HG03571 (cell line): ENCODE measurements around the gene STMN1.

Experiments used
- ATAC-seq: cut with Tn5 transposase; IDR thresholded peaks from one replicate; pipeline ENCODE4 v1.9.1; 2021; ENCODE audit not compliant: unreplicated experiment

Gene STMN1

DNA sequence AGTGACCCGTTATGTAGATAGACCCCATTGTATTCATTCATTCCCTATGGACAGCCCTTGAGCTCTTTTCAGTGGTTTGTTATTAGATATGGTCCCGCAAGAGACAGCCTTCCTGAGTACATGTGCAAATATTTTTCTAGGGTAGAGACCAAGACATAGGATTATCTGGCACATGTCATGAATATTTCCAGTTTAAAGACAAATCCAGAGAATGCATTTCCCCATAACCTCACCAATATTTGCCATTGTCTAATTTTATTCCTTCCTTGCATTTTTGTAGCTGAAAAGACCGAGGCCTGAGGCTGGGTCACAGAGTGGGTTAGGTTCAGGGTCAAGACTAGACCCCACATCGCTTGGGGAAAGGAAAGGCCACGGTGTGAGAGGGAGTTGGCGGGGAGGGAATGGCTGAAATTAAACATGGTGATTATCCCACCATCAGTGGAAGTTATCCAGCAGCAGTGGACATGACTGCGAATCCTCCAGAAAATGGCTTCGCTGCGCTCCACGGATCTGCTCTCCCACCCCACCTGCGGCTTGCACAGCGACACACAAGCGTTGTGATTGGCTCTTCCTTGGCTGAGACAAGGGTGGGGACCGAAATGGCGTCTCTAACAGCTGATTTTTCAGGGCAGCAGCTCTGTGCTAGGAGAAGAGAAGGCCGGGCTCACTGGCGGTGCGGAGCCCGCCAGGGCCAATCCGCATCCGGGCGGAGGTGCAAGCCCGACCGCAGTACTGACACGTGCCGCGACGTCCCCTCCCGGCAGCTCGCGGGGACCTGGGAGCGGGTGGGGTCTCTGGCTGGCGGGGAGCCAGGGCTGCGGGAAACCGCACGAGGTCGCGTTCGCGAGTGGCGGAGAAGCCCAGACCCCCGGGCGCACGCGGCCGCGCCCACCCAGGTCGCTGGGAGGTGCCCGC is 16.1 kb upstream of the STMN1 start:
- no peak for ATAC-seq

DNA sequence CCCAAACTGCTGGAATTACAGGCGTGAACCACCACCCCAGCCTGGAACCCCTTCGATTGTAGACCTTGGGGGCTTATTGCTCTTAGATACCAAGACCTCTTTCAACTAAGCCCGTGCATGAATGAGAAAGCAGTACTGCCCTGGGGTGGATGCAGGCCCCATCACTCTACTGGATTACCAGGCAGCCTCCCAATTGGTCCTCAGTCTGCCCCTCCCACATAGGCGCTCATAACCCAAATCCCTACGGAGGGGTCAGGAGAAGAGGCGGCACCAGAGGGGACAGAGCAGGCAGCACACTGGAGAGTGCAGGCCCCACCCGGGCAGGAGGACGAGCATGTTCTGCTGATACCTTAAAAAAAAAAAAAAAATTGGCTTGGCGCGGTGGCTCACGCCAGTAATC is 12.4 kb upstream of the STMN1 start:
- ATAC-seq, result no peak

DNA sequence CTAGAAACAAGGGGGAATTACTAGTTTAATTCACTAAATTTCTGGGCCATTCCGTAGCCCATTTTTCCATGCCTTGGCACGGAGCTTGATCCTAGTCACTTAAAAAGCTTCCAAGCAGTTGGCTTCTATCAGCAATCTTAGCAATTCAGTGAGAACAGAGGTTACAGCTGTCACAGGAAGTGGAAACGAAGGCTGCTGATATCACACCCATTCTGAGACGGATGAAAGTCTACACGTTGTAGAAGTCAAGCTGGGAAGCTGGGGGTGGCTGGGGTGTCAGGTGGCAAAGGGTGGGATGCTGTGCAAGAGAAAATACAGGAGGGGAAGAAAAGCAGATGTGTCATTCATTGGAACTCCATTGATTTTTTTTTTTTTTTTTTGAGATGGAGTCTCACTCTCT is 11.8 kb upstream of the STMN1 start:
- ATAC-seq, result no peak

DNA sequence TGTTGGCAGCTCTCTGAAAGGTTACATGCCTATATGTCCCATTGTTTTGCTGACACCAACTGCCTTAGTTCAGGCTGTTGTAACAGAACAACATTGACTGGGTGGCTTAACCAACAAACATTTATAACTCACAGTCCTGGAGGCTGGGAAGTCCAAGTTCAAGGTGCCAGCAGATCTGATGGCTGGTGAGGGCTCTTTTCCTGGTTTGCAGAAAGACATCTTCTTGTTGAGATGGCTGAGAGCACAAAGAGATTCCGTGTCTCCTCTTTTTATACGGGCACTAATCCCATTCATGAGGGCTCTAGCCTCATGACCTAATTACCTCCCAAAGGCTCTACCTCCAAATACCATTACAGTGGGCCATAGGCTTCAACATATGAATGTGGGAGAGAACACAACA is 10.2 kb upstream of the STMN1 start:
- ATAC-seq, result no peak

DNA sequence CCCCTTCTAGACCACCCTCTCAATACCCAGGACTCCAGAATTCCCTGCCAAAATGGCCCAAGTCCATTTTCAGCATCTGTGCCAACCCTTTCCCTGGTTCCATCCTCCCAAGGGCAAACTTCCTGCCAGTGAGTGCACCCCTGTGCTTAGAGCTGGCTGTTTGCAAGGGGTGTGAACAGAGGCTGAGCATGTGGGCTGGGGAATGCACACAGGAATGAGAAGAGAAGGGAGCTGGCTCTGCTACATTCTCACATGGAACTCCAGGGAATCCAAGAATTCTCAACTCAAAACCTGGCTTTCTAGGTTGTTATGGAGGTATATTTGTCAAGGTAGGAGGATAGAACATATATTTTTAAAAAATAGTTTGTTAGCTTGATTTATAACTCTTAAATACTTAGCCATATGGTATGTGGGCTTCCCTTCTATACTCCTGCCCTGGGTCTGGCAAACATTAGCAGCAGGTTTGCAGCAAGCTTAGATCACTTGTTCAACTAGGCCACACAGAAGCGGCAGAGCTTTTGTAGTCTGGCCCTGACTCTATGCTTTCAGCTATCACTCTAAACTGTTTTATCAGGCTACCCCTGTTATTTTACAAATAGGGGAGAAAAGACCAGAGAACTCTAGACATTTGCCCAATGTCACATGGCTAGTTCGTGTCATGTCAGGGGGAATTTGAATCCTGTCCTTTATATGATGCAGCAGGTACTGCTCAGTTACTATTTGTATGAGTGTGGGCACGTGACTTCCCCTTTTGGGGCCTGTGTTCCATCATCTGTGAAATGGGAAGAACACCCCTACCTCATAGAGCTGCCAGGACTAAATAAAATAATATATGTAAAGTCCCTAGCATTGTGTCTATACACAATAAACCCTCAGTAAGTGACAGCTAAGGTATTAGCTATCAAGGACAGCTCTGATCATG is 8.1 kb upstream of the STMN1 start:
- ATAC-seq, result no peak

DNA sequence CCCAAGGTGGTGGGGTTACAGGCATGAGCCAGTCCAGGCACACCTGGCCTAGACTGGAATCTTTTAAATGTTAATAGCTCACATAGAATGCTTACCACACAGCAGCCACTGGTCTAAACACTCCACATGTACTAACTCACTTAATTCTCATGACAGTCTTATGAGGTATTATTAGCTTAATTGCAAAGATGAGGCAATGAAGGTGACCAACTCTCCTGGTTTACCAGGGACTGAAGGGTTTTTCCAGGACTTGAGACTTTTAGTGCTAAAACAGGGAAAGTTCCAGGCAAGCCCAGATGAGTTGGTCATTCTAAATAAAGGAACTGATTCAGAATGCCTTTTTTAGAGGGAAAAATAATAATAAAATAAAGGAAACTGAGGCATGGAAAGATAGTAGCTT is 7.0 kb upstream of the STMN1 start:
- no peak for ATAC-seq

DNA sequence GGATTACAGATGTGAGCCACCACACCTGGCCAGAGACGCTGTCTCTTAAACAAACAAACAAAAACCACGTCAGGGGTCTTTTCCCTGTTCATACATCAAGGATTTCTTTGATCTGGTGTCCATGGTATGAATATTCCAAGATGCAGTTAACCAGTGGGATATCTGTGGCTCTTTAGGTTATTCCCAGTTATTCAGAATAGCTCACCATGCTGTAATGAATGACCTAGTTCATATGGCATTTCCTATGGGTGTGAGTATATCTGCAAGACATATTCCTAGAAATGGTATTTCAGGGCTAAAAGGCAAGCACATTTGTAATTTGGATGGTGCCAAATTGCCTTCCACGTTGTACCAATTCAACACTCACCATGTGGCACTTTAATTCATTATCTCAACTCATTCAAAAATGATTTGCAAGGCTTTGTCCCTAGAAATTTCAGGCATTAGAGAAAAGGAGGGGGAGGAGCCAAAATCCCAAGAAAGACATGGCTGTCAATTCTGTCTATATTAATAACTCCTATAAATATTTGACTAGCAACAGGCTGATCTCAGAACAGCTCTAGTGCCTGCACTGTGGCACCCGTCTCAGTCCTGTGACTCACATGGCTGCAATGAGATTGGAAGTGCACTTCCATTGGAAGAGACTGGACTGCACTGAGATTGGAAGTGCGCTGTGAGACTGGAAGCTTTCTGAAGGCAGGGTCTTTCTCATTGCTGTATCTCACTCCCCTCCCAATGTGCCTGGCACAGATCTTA is 6.0 kb upstream of the STMN1 start:
- no peak for ATAC-seq

DNA sequence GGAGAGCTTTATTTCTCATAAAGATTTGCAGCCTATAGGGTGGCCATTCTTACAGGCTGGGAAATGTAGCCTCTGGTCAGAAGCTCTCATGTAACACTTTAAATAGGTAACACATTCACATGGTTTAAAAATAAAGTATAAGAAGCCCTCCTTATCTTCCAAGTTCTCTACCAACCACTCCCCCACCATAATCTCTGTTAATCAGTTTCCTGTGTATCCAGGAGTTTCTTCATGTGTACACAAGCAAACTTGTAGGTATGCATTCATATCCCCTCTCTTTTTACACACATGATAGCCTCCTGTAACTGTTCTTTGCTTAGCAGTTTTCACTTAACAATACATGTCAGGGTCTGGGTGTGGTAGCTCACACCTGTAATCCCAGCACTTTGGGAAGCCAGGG is 4.9 kb upstream of the STMN1 start:
- ATAC-seq, result no peak

DNA sequence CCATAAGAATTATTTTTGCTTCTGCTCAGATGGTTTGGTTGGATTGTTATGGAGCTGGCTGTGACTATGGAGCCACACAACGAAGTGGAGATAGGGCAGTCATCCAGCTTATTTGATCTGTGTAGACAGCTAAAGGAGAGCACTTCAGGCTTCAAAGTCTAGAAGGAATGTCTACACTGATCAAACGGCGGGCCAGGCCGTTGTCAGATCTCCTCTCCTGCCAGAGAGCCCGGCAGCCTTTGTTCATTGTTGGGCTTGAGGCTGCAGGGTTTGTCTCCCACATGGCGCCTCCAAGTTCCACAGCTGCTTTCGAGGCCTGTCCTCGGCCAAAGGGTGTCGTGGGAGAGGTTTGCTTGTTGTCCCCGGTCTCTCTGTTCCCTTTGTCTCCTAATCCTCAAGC is 2.8 kb upstream of the STMN1 start:
- no peak for ATAC-seq

DNA sequence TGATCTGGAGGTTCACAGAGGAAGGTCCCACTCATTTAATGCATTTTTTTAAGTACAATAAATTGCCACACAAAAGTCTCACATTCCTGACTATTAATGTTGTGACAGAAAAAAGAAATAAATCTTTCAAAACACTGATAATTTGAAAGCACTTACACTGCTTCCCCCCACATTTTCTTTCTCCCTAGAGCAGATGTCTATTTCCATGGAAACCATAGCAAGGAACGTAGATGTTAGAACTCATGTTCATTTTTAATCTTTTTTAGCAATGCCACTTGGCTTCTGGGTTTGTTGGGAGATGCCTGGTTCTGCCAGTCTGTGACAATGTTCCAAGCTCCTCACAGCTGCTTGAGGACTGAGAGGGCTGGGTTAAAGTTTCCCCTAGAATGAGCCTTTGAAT is 1.9 kb upstream of the STMN1 start:
- no peak for ATAC-seq

DNA sequence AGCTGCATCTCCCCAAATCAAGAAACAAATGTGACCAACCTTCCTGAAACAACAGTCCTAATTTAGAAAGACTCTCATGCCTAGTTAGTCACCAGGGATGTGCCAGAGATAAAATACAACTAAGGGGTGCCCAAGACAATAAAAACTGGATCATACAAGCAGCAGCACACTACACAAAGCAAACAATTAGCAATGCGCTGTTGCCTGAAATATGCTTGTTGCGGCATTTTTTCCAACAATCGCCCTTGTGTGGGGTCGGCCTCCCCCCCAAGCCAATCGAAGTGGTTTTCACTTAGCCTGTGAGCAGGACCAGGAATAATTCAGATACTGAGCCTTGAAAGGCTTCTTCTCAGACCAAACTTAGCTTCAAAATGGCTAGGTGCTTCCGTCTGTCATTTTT is 1.4 kb upstream of the STMN1 start:
- no peak for ATAC-seq

DNA sequence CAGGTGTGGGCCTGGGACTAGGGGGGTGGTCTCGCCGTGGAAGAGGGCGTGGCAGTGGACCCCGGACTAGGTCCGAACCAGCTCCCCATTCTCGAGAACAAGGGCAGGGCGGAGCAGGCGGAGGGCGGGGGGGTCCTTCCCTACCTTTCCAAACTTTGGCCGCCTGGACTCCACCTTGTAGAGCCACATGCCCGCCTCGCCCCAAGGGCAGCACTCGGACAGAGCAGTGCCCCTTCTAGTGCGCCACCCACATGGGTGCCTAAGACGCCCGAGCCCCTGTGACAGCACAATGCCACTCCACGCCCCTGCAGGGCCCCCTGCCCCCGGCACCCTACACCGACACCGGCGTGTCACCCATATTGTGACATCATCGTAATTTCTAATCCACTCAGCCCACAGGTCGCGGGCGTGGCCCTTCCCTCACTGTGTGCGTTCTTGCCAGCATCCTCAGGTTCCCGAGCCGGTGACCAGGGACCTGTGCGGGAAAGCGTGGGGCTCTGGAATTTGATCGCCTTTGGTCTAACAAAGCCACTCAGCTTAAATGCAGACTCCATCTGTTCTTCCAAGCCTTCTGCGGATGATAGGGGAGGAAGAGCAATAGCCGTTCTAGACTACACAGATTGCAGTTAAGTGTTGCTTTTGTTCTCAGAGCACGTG is 553 bp upstream of the STMN1 start:
- peak; percentile 5 for ATAC-seq

DNA sequence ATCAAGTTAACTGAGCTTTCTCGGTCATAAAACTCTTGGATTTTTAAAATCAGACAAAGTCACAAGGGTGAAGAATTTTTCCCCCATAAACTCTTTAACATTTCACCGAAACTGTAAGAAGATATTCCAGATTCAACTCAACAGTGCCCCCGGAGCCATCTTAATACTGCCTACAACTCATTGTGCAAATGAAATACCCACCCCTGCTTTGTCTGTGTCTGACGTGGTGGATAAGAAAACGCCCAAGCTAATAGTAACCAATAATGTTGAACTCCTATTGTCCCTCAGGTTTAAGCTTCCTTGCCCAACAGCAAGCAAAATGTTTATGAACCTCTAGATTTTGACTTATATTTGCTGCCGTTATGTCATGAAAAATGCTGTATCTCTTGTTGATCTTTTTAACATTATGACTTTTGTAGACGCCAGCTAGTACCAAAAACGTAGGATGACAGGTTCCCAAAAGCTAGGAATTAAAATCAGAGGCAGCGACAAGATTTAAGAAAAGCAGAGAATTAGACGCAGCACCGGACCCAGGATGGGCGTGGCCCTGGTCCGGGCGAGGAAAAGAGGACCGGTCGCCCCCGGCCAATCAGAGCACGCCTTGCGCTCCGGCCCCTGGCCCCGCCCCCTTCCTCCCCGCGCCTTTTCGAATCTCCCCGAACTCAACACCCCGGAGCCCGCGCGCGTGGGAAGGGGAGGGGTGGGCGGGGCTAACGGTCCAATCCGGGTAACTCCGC is 1.1 kb downstream of the STMN1 start:
- peak; percentile 72 for ATAC-seq

DNA sequence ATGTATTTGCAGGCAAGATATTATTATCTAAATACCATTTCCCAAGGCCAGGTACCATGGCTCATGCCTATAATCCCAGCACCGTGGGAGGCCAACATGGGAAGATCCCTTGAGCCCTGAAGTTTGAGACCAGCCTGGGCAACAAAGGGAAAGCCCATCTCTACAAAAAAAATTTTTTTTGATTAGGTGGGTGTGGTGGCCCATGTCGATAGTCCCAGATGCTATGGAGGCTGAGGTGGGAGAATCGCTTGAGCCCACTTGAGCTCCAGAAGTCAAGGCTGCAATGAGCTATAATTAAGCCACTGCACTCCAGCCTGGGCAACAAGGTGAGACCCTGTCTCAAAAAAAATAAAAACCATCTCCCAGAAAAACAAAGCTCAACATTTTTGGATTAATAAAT is 2.2 kb downstream of the STMN1 start:
- no peak for ATAC-seq

DNA sequence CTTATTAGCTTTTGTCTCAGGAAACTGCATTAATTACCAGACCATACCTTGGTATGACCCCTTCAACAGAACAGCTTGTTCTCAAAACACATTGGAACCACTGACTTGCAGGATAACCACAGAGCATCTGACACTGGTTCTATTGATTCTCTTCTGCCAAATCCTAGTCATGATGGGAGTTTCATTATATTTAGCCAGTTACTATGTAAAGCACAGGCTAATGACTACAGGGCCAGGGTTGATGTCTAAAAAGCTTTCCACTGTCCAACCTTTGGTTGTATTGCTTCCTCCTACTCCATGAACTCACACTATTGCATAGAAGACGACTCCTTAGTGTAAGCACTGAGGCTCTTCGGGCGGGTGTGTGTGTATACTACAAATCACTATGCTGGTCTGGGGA is 3.8 kb downstream of the STMN1 start:
- no peak for ATAC-seq

DNA sequence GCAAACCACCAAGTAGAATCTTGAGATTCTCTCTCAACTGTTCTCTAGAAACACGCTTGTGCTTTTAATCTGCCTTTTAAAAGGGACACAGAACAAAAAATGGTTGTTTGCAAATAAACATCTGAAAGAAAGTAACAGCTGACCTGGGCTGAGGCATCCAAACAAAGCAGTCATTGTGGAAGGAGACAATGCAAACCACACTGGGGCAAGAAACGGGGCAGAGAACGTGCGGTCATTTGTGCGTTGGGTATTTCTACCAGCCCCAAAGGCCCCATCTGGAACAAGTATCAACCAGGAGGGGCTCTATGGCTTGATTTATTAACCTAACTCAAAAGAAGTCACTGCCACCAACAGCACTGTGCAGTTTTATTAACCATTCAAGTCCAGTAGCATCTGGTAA is 6.0 kb downstream of the STMN1 start:
- no peak for ATAC-seq

DNA sequence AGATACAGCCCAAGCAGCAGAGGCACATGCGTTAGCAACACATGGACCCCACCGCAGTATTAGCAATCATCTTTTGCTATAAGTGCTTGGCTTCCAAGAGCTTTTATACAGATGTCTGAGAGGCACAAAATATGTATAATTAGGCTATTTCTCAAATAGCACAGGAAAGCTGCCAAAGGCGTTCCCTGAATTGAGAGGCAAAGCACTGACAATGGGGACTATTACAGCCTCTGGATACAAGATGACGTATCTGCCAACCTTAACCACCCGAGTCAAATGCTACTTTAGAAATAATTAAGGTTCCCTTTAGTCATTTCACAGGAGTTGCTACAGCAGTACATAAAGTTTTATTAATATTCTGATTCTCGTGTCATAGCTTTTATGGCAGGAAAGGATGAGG is 6.4 kb downstream of the STMN1 start:
- ATAC-seq, result no peak

DNA sequence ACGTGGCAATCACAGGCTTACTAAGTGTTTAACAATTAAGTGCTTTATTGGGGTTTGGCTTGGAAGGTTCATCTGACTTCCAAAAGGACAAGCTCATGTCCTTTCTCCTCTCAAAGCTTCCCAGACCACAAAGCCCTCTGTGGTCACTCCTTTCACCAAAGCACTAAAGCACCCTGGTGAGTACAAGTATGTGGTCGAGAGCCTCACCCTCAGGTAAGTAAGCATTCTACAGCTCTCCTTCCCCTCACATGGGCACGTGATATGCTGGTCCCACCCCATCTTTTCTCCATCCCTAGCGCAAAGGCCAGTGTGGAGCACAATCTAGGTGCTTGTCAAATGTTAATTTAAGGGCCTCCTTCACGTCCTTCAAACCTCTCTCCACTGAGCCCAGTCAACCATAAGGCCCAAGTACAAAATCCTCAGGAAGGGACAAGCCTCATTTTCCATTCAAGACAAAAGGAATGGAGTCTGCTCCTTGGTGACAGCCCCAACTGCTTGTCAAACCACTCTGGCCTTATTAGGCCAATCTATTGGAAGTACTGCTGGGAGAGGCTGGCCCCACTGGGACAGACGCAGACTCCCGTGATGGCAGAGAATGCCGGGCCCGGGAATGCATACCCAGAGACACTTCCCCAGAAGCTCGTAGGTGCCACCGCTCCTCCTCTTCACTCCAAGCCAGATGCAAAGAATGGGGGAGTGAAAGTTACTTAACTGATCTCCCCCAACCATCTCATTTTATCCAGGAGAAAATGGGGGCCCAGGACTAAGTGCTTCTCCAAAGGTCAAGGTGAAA is 7.8 kb downstream of the STMN1 start:
- no peak for ATAC-seq

DNA sequence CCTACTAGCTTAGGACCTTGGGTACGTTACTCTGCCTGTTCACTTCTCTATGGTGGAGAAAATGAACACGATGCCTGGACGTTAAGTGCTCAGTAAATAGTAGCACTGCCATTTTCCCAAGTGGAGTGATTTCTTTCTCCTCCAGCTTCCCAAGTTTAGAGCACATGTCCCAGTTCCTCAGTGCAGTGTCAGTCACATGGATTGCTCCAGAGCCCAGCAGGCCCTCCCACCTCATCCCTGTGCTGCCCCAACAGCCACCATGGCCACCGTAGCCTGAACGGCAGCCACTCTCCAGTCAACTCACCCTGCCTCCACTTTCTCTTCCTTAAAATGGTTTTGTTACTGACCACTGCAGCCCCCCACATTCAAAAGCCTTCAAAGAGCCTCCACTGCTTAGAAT is 8.5 kb downstream of the STMN1 start:
- no peak for ATAC-seq
